Left cardiac atrium (tissue), 4 donors: ENCODE results near the gene SSBP3. TPM values are rescaled to one million over a fixed set of nuclear protein-coding genes. Genes with fewer than 3 reads are reported as not detected.
"Not testable (repeated sequence)": the region's sequence is repeated elsewhere in the genome, so short reads cannot be mapped to it uniquely, and the experiment has no call there.

Experiments used
- ATAC-seq, 2 donors: fragments of 200-7000 bp; cut with Tn5 transposase; one replicate each; pipeline ENCODE4 v1.9.1; 2020; ENCODE audit warnings: mild to moderate bottlenecking in 2 of 2, moderate library complexity in 2 of 2
- DNase-seq: peaks from one replicate; pipeline ENCODE4 v3.0.0-alpha.2; 2020
- intact Hi-C, 2 donors: fragments of 100-400 bp; cut with DNase I; formaldehyde crosslinking; loops; one replicate each; pipeline versions ENCODE4 v1.14.1 to v1.15.1; 2022 to 2023
- total RNA-seq, 2 donors: library from RNA; stranded (reverse); fragmentation: NEBNext Ultra II Directional; extraction: Animal tissue kit (Norgen Biotek cat#: 25700); gene quantifications; one replicate each; pipeline ENCODE4 v1.2.1, GENCODE V29; 2021
- donor health status: DM: no; HTN: yes; CAD: no.
- donor health status: DM: no; HTN: yes; CAD: no; lungs with severe emphysema.
- donor health status: DM: yes; HTN: yes; CAD: no.
- donor health status: Dilated cardiomyopathy.

The SSBP3 gene
- total RNA-seq, 2 donors from 2014 or later = 23.9 to 45.1 TPM

DNA sequence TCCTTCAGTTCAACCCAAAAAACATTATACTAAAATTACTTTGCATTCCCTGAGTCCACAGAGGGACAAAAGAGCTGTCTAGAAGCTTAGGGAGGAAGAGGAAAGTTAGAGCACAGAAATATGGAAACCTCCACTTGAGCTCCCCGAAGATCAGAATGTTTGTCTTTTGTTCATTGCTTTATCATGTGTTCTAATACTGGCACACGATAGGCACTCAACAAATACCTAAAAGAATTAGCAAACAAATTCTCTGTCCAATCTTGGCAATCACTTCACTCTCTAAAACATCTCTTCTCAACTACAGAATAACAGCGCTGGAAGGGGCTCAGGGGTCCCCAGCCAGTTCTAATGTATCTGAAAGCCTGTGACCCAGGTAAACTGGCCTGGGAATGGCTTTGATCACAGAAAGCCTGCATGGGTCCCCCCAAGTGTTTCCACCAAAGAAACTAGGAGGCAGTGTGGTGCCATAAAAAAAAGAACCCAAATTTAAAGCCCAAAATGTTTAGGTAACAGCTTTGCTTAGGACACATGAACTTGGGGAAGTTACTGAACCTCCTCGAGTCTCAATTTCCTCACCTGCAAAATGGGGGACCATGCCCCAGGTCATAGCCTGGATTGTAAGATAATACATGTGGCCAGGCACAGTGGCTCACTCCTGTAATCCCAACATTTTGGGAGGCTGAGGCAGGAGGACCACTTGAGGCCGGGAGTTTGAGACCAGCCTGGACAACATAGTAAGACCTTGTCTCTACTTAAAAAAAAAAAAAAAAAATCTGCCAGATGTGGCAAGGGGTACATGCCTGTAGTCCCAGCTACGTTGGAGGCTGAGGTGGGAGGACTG, 45.8 kb downstream of the SSBP3 start:
- intact Hi-C loops = no loop called here
- no peak for ATAC-seq
- DNase-seq = no peak

DNA sequence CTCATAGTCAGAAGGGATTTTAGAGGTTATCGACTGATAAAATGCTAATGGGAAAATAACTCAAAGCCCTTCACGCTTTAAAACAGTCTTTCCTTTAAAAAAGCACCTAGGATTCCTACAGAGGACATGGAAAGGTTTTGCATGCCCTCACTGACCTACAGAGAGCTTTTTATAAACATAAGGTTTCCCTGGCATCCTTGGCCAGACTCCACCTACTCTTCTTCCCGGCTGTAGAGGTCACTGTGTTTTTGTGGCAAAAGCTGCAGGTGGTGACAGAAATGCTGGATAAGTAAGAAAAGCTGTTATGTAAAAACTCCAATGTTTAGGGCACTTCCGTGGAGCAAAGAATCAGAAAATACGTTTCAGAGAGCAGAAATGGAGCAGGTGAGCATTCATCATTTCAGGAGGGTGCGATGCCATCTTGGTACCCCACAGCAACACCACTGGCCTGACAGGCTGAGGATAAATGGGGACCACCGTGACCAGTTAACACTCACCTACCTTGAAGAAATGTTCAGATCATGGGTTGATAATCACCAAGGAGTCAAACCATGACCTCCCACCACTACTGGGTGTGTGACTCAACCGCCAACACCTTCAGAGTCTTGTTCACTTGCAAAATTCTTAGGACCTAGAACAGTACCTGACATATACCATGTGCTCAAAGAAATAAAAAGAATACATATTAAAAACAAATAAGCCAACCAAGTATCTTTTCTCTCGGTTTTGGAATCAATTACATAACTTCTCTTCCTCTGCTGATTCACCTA, 46.6 kb downstream of the SSBP3 start:
- intact Hi-C loops = loop anchor here in 1 of 2 donors (5.0 kb wide), 1 partner anchor 43 kb away; no protein-coding TSS in a partner anchor
- DNase-seq = no peak
- ATAC-seq = no peak

DNA sequence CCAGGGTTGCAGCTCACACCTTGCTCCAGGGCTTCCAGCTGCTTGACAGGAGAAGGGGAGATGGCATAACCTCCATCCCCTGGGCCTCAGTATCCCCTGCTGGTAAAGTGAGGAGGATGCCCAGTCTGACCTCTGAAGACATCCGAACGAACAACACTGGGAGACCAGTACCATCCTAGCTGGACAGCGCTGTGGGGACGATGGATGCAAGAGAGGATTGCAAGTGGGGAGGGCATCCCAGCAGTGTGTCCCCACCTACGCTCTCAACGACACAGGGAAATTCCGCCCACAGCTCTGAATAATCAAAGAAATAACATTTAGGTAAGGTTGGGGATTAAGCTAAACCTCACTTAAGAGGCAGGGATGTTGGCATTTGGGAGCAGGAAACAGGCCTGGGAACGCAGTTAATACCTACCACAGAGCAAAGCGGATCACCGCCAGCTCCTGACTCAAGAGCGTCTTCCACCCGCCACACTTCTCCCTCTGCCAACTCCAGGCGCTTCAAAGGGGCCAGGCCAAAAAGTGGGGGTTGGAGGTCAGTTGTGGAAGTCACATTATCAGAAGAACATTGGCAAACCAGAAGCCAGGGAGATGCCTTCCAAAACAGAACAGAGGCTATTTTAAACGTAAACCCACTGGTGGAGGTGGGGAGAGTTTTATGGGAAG, 47.6 kb downstream of the SSBP3 start:
- DNase-seq = peak; percentile 57
- intact Hi-C loops = loop anchor here in 1 of 2 donors (5.0 kb wide), 1 partner anchor 44 kb away; no protein-coding TSS in a partner anchor
- peak; percentile 74 to 83 for ATAC-seq

DNA sequence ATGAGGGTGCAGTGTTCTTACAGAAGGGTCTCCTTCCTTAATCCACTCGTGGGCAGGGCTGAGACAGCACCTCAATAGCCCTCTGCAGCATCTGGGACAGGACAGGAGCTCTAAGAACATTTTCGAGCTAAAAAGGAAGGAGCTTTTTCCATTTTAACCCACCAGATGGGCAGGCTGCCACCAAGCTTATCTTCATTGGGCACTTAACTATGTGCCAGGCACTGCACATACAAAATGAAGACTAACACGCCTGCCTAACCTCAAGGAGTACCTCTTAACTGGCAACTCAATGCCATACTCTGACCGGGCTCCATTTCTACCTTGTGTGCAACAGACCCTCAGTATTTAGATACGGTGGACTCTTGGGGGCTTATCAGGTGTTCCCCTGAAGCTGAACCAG, 48.2 kb downstream of the SSBP3 start:
- ATAC-seq = no peak
- intact Hi-C loops = loop anchor here in 1 of 2 donors (5.0 kb wide), 1 partner anchor 44 kb away; no protein-coding TSS in a partner anchor
- DNase-seq = no peak

DNA sequence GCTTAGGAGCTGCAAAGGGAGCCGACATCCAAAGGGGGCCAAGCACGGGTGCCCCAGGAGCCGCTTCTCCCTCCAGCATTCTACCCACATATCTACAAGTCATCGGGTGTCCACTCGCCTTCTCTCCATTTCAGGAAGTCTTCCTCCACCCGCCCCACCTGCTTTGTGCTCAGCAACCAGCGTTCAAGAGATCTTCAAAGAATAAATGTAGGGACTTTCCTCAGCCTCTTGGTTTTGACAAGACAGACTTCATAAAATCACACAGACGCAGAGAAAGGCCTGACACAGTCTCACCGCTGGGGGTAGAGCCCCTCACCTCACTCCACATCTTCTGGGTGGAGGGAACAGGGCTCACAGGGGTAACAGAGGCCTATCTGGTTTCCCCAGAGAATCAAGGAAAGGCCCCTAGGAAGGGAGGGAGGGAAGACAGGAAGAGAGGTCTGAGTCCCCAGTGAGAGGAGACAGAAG, 49.5 kb downstream of the SSBP3 start:
- ATAC-seq (no peak), DNase-seq (no peak)
- intact Hi-C loops = loop anchor here in 1 of 2 donors (5.0 kb wide), 1 partner anchor 46 kb away; no protein-coding TSS in a partner anchor

DNA sequence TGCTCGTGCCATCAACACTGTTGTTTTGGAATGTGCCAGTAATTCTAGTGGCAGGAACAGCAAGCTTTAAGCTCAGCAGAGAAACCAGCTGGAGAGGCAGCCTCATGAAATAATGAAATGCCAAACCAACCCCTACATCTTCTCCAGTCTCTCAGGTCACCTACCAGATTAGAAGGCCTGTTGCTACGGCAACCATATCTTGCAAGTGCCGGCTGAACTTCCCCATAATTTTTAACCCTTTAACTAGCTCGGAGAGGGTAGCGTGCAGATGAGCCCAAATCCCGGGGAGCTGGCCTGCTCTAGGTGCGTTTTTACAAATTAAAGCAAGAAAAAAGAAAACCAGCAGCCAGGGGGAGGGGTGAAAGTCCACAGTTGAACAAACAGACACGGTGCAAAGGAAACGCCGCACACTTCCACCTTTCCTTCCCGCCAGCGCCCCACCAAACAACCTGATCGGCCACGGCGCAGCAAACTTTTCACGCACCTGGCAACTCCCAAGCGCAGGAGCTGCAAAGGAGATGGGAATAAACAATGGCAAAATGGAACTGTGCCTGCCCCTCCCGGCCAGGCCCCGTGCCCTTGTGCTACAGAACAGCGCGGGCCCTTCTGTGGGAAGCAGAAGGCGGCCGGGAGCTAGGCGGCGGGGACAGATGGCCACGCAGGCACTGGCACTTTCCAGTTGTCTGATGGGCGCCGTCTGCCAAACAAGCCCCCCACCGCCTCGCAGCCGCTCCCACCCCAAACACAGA, 50.1 kb downstream of the SSBP3 start:
- no peak for DNase-seq
- intact Hi-C loops = loop anchor here in 1 of 2 donors (5.0 kb wide), 1 partner anchor 46 kb away; no protein-coding TSS in a partner anchor
- ATAC-seq = no peak

DNA sequence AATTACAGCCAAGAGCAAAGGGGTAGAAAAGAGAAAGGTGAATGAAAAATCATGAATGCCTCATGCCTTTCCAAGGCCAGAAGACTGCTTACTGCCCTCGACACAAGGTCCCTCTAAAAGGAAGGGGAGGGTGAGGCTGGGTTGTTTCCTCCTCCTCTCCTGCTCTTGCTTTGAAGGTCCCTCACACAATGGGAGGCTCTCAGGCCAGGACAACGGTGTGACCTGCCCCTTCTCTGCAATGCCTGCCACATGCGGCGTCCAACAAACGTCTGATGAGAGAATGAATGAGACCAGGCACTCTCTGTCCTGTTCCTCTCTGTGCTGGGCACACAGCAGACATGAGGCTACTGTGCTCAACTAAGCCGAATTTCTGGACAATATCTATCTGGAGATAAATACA, 51.3 kb downstream of the SSBP3 start:
- DNase-seq (no peak), ATAC-seq (no peak)
- intact Hi-C loops = loop anchor here in 1 of 2 donors (5.0 kb wide), 1 partner anchor 47 kb away; no protein-coding TSS in a partner anchor

DNA sequence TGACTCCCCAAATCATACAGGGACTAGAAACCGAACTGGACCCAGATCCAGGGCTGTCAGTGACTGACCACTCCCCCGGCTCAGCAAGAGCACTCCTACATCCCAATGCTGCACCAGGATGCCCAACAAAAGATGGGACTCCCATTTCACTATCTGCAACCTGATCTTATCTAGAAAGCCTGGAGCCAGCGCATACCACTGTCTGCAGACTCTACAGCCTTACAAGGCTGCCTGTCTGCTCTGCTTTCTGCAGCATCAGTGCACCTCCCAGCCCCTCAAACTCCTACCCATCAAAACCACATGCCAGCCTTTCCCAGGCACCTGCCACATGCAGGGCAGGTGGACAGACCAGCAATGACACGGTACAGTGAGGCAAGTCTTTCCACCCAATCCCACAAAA, 52.2 kb downstream of the SSBP3 start:
- intact Hi-C loops = no loop called here
- DNase-seq = no peak
- no peak for ATAC-seq

DNA sequence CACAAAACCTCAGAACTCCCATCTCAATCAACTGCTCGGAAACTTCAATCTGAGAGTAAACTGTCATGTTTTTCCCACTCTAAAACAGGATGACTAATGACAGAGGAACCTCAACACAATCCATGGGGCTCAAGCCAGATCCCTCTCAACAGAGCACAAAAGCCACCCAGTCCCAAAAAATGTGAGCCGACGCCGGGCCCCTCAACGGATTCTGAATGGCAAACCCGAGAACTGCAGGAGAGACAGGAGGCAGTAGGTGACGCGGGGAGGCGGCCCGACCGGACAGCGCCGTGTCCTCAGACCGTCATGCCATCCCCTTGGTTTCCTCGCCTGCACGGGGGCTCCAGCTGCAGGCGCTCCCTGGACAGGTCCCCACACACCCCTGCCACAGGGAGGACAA, 53.4 kb downstream of the SSBP3 start:
- intact Hi-C loops = no loop called here
- DNase-seq (no peak), ATAC-seq (no peak)

DNA sequence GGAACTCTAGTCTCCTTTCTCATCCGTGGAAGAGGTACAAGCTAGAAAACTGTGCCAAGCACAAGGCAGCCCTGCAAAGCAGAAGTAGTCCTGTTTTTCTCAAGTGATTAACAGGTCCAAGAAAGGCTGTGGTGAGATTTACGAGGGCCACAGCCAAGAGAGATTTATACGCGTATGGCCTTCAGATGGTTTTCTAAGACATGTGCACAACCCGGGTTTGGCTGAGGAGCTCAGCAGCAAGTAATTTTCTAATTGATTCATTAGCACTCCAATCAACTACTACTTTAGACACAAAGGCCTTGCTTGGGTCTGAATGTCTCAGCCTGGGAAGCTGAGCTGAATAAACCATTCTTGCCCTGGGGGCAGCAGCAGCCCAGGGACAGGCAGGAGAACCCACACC, 55.8 kb downstream of the SSBP3 start:
- no peak for ATAC-seq
- intact Hi-C loops = no loop called here
- DNase-seq = no peak

DNA sequence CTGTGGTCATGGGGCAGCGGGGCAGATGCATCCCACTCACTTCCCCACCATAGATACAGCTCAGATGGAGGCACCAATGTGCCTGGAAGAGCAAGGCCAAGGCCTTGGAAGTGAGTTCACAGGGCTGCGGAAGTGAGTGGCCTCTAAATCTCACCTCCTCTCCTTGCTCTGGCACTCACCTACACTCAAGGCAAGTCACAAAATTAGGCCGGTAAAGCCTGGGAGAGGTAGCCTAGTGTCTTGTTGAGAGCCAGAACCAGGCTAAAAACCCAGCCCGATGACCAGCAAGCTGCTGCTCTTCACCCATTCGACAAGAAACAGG, 57.5 kb downstream of the SSBP3 start:
- intact Hi-C loops = no loop called here
- ATAC-seq (no peak), DNase-seq (no peak)

DNA sequence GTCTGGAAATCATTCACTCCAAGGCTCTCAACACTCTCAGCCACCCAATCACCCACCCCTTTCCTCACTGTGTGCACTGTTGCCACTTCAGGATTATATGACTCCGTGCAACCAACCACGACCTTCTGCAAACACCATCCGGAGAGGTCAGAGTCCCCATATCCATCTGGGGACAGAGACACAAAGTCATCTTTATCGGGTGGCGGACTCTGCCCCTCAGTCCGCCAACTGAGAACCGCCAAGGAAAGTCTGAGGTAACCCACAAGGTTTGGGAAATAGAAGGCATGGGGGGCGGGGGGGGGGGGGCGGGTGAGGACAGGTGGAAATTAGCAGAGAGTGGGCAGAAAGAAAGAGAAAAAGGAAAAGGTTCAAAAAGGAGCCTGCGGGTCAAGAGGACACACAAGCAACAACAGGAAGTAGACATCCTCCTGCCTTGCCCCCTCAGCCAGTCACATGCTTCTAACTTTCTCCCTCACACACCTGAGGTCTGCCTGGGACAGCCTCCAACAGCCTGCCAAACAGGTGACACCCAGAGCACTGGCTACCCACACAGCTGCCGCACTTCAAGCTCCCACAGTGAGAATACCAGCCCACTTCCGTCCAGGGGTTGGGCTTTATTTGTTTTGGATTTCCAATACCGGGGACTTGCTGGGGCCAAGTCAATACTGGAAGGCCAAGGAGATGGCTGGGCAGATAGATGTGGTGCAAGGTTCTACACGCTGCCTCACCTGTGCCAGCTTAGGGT, 58.1 kb downstream of the SSBP3 start:
- intact Hi-C loops = no loop called here
- ATAC-seq (no peak), DNase-seq (no peak)

DNA sequence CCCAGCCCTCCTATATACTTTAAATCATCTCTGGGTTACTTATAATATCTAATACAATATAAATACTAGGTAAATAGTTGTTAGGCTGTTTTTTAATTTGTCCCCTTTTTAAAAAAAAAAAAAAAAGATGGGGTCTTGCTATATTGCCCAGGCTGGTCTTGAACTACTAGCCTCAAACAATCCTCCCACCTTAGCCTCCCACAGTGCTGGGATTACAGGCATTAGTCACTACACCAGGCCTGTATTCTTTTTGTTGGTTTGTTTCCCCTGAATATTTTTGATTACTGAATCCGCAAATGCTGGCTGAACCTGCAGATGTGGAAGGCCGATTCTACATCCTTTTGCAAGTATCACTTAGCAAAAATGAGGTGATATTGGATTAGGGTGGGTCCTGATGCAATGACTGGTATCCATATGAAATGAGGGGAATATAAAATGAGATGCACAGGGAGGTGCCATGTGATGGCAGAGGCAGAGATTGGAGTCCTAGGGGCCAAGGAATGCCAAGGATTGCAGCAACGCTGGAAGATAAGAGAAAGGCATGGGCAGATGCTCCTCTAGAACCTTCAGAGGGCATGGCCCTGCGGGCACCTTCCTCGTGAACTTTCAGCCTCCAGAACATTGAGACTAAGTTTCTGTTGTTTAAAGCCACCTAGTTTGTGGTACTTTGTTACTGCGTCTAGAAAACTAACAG, 58.8 kb downstream of the SSBP3 start:
- DNase-seq (no peak), ATAC-seq (no peak)
- intact Hi-C loops = no loop called here

DNA sequence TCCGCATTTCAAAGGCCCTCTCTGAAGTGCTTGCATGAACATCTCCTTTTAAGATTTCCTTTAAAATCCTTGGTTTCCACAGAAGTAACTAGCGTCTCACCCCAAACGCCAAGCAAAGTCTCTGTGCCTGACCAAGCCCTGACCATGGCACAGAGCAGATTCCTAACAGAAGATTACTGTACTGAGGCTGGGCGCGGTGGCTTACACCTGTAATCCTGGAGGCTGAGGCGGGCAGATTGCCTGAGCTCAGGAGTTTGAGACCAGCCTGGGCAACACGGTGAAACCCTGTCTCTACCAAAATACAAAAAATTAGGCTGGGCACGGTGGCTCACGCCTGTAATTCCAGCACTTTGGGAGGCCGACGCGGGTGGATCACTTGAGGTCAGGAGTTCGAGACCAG, 60.6 kb downstream of the SSBP3 start:
- DNase-seq = not testable (repeated sequence)

DNA sequence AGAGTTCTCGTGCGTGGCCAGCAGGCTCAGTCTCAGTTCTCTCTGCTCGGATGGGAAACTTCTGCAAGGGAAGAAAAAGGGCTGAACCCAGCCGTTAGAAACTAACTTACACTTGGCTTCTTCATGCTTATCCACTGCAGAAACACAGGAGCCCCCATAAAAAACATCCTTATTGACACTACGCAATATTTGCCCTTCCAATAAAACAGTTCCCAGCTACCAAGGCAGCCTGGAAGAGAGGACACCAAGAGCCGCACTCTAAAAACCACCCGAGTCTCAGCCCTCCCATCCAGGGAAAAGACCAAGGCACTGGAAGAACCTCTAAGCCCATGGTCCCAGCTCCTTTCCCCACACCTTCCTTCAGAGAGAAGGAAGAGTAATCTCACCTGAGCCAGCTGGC, 61.1 kb downstream of the SSBP3 start:
- intact Hi-C loops = no loop called here
- DNase-seq (no peak), ATAC-seq (no peak)

More for the DNA sequence above, 60.6 kb downstream of the SSBP3 start:
- intact Hi-C loops, ATAC-seq: not testable (repeated sequence)

DNA sequence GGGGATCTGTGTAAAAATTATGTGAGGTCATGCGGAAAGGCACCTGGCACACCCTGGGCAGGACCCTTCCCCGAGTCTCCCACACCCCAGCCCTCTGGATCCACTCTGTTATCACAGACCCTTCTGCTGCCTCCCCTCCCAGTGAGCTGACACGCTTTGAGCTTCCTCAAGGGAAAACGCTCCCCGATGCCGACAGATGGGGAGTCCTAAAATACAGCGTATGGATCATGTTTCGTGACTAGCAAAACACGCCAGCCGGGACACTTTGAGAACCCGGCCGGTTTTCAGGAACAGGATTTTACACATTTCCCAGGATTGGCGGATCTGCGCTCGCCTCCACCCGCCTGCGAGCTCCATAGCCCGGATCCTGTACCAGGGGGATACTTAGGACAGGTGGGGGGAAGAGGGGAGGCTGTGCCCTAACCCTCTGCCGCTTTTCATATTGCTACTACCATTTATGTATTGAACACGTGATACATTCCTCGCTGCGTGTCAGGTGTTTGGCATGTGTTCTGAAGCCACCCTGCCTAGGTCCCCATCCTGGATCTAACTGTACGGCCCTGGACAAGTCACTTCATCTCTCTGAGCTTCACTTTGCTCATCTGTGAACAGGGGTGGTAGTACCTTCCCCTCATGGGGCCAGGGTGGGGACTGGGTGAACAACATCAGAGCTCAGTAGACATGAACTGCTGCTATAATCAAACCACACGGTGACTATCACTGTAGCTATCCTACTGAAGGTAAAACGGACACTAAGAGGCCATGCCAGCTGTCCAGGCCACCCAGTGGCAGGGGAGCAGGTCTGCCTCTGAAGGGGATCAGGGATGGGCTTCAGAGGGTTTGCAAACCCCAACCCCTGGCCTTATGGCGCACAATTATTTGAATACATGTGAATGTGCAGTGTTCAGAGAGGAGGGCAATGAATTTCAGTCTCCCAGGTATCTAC, 63.2 kb downstream of the SSBP3 start:
- intact Hi-C loops = no loop called here
- DNase-seq (no peak), ATAC-seq (no peak)

DNA sequence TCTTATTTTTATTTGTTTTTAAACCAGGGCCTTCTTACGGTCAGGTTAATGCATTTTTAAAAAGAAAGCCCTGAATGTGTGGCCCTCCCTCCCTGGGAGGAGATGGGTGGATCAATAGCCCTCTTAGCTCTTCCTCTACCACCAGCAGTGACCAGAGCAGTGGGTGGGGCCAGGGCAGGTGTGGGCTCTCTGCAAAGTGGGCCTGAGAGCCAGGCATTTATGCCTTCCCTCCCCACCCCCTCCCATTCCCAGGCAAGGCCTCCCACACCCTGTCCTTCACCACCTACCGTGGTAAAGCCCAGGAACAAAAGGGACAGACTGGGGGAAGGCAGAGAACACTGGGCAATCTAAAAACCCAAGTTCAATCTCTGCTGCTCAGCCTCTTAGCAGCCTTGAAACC, 63.9 kb downstream of the SSBP3 start:
- intact Hi-C loops = no loop called here
- no peak for ATAC-seq
- no peak for DNase-seq
